K562 (cell line): ENCODE results near the gene PRPF6.

Experiments used
- ADNP ChIP-seq: fragments of 200-800 bp; sonication (Bioruptor generic); IDR thresholded peaks from 2 replicates; pipeline ENCODE4 v1.6.1; 2016; ENCODE audit warnings: missing genetic modification characterization, missing compliant biosample characterization
- CEBPZ ChIP-seq: fragments of 150-350 bp; IDR thresholded peaks from 2 replicates; pipeline ENCODE4 v1.6.1; 2014; ENCODE audit warnings: low read depth, mild to moderate bottlenecking, low read length, borderline replicate concordance
- CHD2 ChIP-seq: IDR thresholded peaks from 2 replicates; pipeline ENCODE4 v1.6.1; 2011; ENCODE audit warnings: low read depth, low read length
- E2F6 ChIP-seq, 2 experiments: IDR thresholded peaks; 2 replicates each; pipeline ENCODE4 v1.6.1; 2011; ENCODE audit warnings: borderline replicate concordance in 1 of 2, control low read depth in 1 of 2, low read depth in 1 of 2, low read length in 1 of 2, mild to moderate bottlenecking in 1 of 2, mixed read lengths in 1 of 2, moderate library complexity in 1 of 2; ENCODE audit not compliant: insufficient read depth in 1 of 2, insufficient read length in 1 of 2, poor library complexity in 1 of 2, severe bottlenecking in 1 of 2; ENCODE audit errors: extremely low read depth in 1 of 2
- JUN ChIP-seq, 2 experiments: sonication (generic) in 1 of 2; formaldehyde crosslinking in 1 of 2; IDR thresholded peaks; 2 replicates each; pipeline versions ENCODE4 v1.6.1 to v1.8.0; 2012 to 2022; ENCODE audit warnings: borderline replicate concordance in 2 of 2, mild to moderate bottlenecking in 2 of 2, improper control_type of control experiment in 1 of 2, low read depth in 1 of 2, low read length in 1 of 2, missing genetic modification reagents in 1 of 2
- PHB2 ChIP-seq: fragments of 450-650 bp; IDR thresholded peaks from 2 replicates; pipeline ENCODE4 v1.6.1; 2017; ENCODE audit warnings: low read depth
- POLR2A ChIP-seq: fragments of 450-650 bp; conservative IDR thresholded peaks from 2 replicates; pipeline ENCODE4 v1.6.1; 2016
- SAP30 ChIP-seq: fragments of 200-600 bp; sonication (generic); IDR thresholded peaks from 2 replicates; pipeline ENCODE4 v1.6.1; 2012; ENCODE audit warnings: borderline replicate concordance, low read depth, mild to moderate bottlenecking, moderate library complexity, low read length, control low read depth, inconsistent platforms; ENCODE audit not compliant: insufficient read depth, poor library complexity, severe bottlenecking
- SIX5 ChIP-seq, 2 experiments: IDR thresholded peaks; 2 replicates each; pipeline ENCODE4 v1.6.1; 2011; ENCODE audit warnings: low read length in 2 of 2, borderline replicate concordance in 1 of 2, low read depth in 1 of 2, mild to moderate bottlenecking in 1 of 2, moderate library complexity in 1 of 2; ENCODE audit not compliant: insufficient read depth in 1 of 2
- TRIM25 ChIP-seq: fragments of 450-650 bp; IDR thresholded peaks from 2 replicates; pipeline ENCODE4 v1.7.0; 2016; ENCODE audit warnings: borderline replicate concordance
- ZNF282 ChIP-seq: sonication (generic); formaldehyde crosslinking; IDR thresholded peaks from 2 replicates; pipeline ENCODE4 v1.8.1; 2023; ENCODE audit warnings: missing genetic modification reagents
- TF ChIP-seq, protein P1 (sequence below), 3 experiments: IDR thresholded peaks in 2 of 3; conservative IDR thresholded peaks in 1 of 3; 2 replicates each; pipeline ENCODE4 v1.5.1; 2011 to 2012; ENCODE audit warnings: low read length in 3 of 3, mild to moderate bottlenecking in 3 of 3, control low read depth in 2 of 3, improper control_type of control experiment in 1 of 3, inconsistent platforms in 1 of 3, low read depth in 1 of 3, mixed read lengths in 1 of 3, moderate library complexity in 1 of 3; ENCODE audit not compliant: insufficient read depth in 2 of 3
- TF ChIP-seq, protein P2 (sequence below): IDR thresholded peaks from 3 replicates; pipeline ENCODE4 v1.6.1; 2011; ENCODE audit warnings: borderline replicate concordance, mild to moderate bottlenecking; ENCODE audit not compliant: insufficient read length, insufficient read depth

DNA sequence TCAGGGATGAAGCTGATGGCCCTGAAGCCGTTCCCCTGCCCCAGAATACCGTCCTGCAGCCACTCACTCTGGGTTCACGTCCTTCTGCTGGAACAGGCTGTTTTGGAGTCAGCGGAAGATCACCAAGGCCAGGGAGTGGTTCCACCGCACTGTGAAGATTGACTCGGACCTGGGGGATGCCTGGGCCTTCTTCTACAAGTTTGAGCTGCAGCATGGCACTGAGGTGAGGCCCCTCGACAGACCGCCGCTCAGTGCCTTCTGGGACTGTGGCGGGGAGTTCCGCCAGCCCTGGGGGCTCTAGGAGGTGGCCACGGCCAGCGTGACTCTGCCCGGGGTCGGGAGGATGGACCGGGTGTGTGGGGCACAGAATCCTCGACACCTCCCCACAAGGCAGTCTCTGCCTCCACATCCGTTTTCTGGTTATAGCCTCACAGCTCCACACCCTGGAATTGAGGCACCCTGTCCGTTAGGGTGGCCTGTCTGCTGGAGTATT lies 50.9 kb downstream of the PRPF6 start:
- TF ChIP-seq SIX5 (IDR thresholded peaks at IDR 0.05; ENCODE audit: borderline replicate concordance in 1 of 2, insufficient read depth in 1 of 2, low read depth in 1 of 2, low read length in 2 of 2) (no peak), CEBPZ (no peak), PHB2 (no peak), ZNF282 (CRISPR knock-in tag) (no peak), POLR2A (no peak), ADNP (no peak), SAP30 (no peak), TRIM25 (no peak), E2F6 (IDR thresholded peaks at IDR 0.05; ENCODE audit: borderline replicate concordance in 1 of 2, extremely low read depth in 1 of 2, insufficient read depth in 1 of 2, insufficient read length in 1 of 2, low read depth in 1 of 2, low read length in 1 of 2, poor library complexity in 1 of 2, severe bottlenecking in 1 of 2) (no peak), JUN (IDR thresholded peaks at IDR 0.05; ENCODE audit: borderline replicate concordance, low read depth, low read length) (no peak), JUN (CRISPR knock-in tag; IDR thresholded peaks at IDR 0.05; ENCODE audit: borderline replicate concordance) (no peak), CHD2 (no peak)
- TF ChIP-seq, protein P1, sequence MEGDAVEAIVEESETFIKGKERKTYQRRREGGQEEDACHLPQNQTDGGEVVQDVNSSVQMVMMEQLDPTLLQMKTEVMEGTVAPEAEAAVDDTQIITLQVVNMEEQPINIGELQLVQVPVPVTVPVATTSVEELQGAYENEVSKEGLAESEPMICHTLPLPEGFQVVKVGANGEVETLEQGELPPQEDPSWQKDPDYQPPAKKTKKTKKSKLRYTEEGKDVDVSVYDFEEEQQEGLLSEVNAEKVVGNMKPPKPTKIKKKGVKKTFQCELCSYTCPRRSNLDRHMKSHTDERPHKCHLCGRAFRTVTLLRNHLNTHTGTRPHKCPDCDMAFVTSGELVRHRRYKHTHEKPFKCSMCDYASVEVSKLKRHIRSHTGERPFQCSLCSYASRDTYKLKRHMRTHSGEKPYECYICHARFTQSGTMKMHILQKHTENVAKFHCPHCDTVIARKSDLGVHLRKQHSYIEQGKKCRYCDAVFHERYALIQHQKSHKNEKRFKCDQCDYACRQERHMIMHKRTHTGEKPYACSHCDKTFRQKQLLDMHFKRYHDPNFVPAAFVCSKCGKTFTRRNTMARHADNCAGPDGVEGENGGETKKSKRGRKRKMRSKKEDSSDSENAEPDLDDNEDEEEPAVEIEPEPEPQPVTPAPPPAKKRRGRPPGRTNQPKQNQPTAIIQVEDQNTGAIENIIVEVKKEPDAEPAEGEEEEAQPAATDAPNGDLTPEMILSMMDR (IDR thresholded peaks at IDR 0.05 in 2 of 3, conservative IDR thresholded peaks at IDR 0.05 in 1 of 3; ENCODE audit: insufficient read depth in 2 of 3, low read depth in 1 of 3, low read length in 3 of 3) = no peak
- TF ChIP-seq, protein P2, sequence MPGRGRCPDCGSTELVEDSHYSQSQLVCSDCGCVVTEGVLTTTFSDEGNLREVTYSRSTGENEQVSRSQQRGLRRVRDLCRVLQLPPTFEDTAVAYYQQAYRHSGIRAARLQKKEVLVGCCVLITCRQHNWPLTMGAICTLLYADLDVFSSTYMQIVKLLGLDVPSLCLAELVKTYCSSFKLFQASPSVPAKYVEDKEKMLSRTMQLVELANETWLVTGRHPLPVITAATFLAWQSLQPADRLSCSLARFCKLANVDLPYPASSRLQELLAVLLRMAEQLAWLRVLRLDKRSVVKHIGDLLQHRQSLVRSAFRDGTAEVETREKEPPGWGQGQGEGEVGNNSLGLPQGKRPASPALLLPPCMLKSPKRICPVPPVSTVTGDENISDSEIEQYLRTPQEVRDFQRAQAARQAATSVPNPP = no peak
